H9 (cell line): ENCODE data around the gene AHNAK. TPM values are rescaled to one million over a fixed set of nuclear protein-coding genes. Genes with fewer than 3 reads are reported as not detected.
A peak's percentile ranks its signal among the peaks of the same experiment; 100 is the strongest.

Source experiments
- DNase-seq: peaks from one replicate; pipeline ENCODE4 v3.0.0-alpha.2; 2017
- H2AFZ ChIP-seq: one replicate; pipeline ENCODE4 v1.6.1; 2013; ENCODE audit warnings: mild to moderate bottlenecking, low read length, control low read depth, moderate library complexity
- H2AK5ac ChIP-seq: 2 replicates; pipeline ENCODE4 v1.6.1; 2013; ENCODE audit warnings: low read length, control low read depth, mixed read lengths; ENCODE audit not compliant: insufficient read length
- H2BK120ac ChIP-seq: one replicate; pipeline ENCODE4 v1.6.1; 2013; ENCODE audit warnings: low read depth, mild to moderate bottlenecking, low read length, control low read depth, inconsistent platforms; ENCODE audit not compliant: poor library complexity, severe bottlenecking
- H2BK12ac ChIP-seq: 2 replicates; pipeline ENCODE4 v1.6.1; 2013; ENCODE audit warnings: low read length, control low read depth, mixed read lengths, low read depth; ENCODE audit not compliant: insufficient read length
- H2BK15ac ChIP-seq: 2 replicates; pipeline ENCODE4 v1.6.1; 2013; ENCODE audit warnings: low read depth, low read length, control low read depth
- H2BK20ac ChIP-seq: one replicate; pipeline ENCODE4 v1.6.1; 2013; ENCODE audit warnings: low read depth, mild to moderate bottlenecking, low read length, control low read depth, inconsistent platforms; ENCODE audit not compliant: poor library complexity, severe bottlenecking
- H2BK5ac ChIP-seq: 2 replicates; pipeline ENCODE4 v1.6.1; 2013; ENCODE audit warnings: low read length, control low read depth, mixed read lengths; ENCODE audit not compliant: insufficient read length
- H3K14ac ChIP-seq: 2 replicates; pipeline ENCODE4 v1.6.1; 2013; ENCODE audit warnings: low read length, control low read depth; ENCODE audit not compliant: insufficient read depth
- H3K18ac ChIP-seq: 2 replicates; pipeline ENCODE4 v1.6.1; 2013; ENCODE audit warnings: low read depth, mild to moderate bottlenecking, mixed read lengths, low read length, control low read depth; ENCODE audit not compliant: insufficient read length
- H3K23ac ChIP-seq: 2 replicates; pipeline ENCODE4 v1.6.1; 2013; ENCODE audit warnings: low read length, control low read depth, mixed read lengths, low read depth; ENCODE audit not compliant: insufficient read length
- H3K23me2 ChIP-seq: 2 replicates; pipeline ENCODE4 v1.6.1; 2013; ENCODE audit warnings: low read depth, mild to moderate bottlenecking, mixed read lengths, low read length, control low read depth; ENCODE audit not compliant: insufficient read length, poor library complexity, severe bottlenecking
- H3K27ac ChIP-seq: 2 replicates; pipeline ENCODE4 v1.5.1; 2013; ENCODE audit warnings: low read length, control low read depth, mixed read lengths, low read depth; ENCODE audit not compliant: insufficient read length
- H3K27me3 ChIP-seq: 2 replicates; pipeline ENCODE4 v1.6.1; 2013; ENCODE audit warnings: low read length, control low read depth, inconsistent platforms; ENCODE audit not compliant: insufficient read depth
- H3K4ac ChIP-seq: 2 replicates; pipeline ENCODE4 v1.6.1; 2013; ENCODE audit warnings: low read depth, mild to moderate bottlenecking, control low read depth, inconsistent platforms, low read length, moderate library complexity
- H3K4me1 ChIP-seq: 2 replicates; pipeline ENCODE4 v1.6.1; 2013; ENCODE audit warnings: low read length, control low read depth, inconsistent platforms; ENCODE audit not compliant: insufficient read depth
- H3K4me2 ChIP-seq: 2 replicates; pipeline ENCODE4 v1.6.1; 2013; ENCODE audit warnings: low read length, control low read depth, mixed read lengths; ENCODE audit not compliant: insufficient read length, insufficient read depth
- H3K56ac ChIP-seq: 2 replicates; pipeline ENCODE4 v1.6.1; 2013; ENCODE audit warnings: low read depth, mild to moderate bottlenecking, mixed read lengths, low read length, control low read depth; ENCODE audit not compliant: insufficient read length
- H3K79me1 ChIP-seq: 2 replicates; pipeline ENCODE4 v1.6.1; 2013; ENCODE audit warnings: low read depth, mild to moderate bottlenecking, moderate library complexity, low read length, control low read depth, inconsistent platforms; ENCODE audit not compliant: insufficient read depth, poor library complexity, severe bottlenecking
- H3K79me2 ChIP-seq: 2 replicates; pipeline ENCODE4 v1.6.1; 2013; ENCODE audit warnings: low read length, control low read depth, inconsistent platforms; ENCODE audit not compliant: insufficient read depth
- H3K9ac ChIP-seq: 2 replicates; pipeline ENCODE4 v1.6.1; 2013; ENCODE audit warnings: low read length, control low read depth, mixed read lengths; ENCODE audit not compliant: insufficient read length; ENCODE audit errors: extremely low read depth
- H3K9me3 ChIP-seq: one replicate; pipeline ENCODE4 v1.6.1; 2013; ENCODE audit warnings: low read depth, low read length, inconsistent platforms; ENCODE audit not compliant: control insufficient read depth
- H3T11ph ChIP-seq: one replicate; pipeline ENCODE4 v1.6.1; 2013; ENCODE audit warnings: mild to moderate bottlenecking, low read length, control low read depth, inconsistent platforms
- H4K20me1 ChIP-seq: one replicate; pipeline ENCODE4 v1.6.1; 2013; ENCODE audit not compliant: control insufficient read depth, insufficient read length, insufficient read depth
- H4K5ac ChIP-seq: 2 replicates; pipeline ENCODE4 v1.6.1; 2013; ENCODE audit warnings: low read depth, mild to moderate bottlenecking, mixed read lengths, low read length, control low read depth; ENCODE audit not compliant: insufficient read length
- H4K8ac ChIP-seq: replicated peaks from 2 replicates; pipeline ENCODE4 v1.6.1; 2013; ENCODE audit warnings: low read length, control low read depth, mixed read lengths, low read depth; ENCODE audit not compliant: insufficient read length
- H4K91ac ChIP-seq: 2 replicates; pipeline ENCODE4 v1.6.1; 2013; ENCODE audit warnings: low read depth, mild to moderate bottlenecking, moderate library complexity, mixed read lengths, low read length, control low read depth; ENCODE audit not compliant: insufficient read length
- H3K27ac Mint-ChIP-seq, 3 experiments: 2 replicates in 2 of 3; 3 replicates in 1 of 3; pipeline ENCODE4 v1.8.0; 2020 to 2021; ENCODE audit warnings: mixed read lengths in 3 of 3, mild to moderate bottlenecking in 1 of 3, moderate library complexity in 1 of 3
- H3K27me3 Mint-ChIP-seq: 2 replicates; pipeline ENCODE4 v1.8.0; 2021; ENCODE audit warnings: low read depth, mild to moderate bottlenecking, moderate library complexity, mixed read lengths
- H3K36me3 Mint-ChIP-seq, 3 experiments: 2 replicates in 2 of 3; 3 replicates in 1 of 3; pipeline ENCODE4 v1.8.0; 2020 to 2021; ENCODE audit warnings: low read depth in 3 of 3, mixed read lengths in 3 of 3; ENCODE audit not compliant: insufficient read depth in 1 of 3
- H3K4me1 Mint-ChIP-seq, 2 experiments: 2 replicates each; pipeline ENCODE4 v1.8.0; 2020; ENCODE audit warnings: mixed read lengths in 2 of 2
- H3K4me3 Mint-ChIP-seq, 2 experiments: 2 replicates in 1 of 2; 3 replicates in 1 of 2; pipeline ENCODE4 v1.8.0; 2020 to 2021; ENCODE audit warnings: mild to moderate bottlenecking in 2 of 2, mixed read lengths in 2 of 2, moderate library complexity in 1 of 2
- H3K9me3 Mint-ChIP-seq, 2 experiments: 2 replicates in 1 of 2; 3 replicates in 1 of 2; pipeline ENCODE4 v1.8.0; 2020; ENCODE audit warnings: mild to moderate bottlenecking in 2 of 2, mixed read lengths in 2 of 2, moderate library complexity in 1 of 2
- WGBS: extraction: QIAGEN DNeasy Blood & Tissue Kit; methylation state at CpG from one replicate; pipeline ENCODE4 v1.1.7; 2013; ENCODE audit warnings: missing lambda C conversion rate, low lambda C conversion rate, mixed read lengths; ENCODE audit not compliant: insufficient read length; ENCODE audit errors: extremely low coverage; 5-methylcytosine and 5-hydroxymethylcytosine counted together
- total RNA-seq: library from RNA; stranded (reverse); gene quantifications from 2 replicates; pipeline ENCODE4 v1.2.1, GENCODE V29; 2021
- TF ChIP-seq, protein P1 (sequence below): fragments of 200-600 bp; sonication (generic); conservative IDR thresholded peaks from 3 replicates; pipeline ENCODE4 v1.8.0; 2021; ENCODE audit warnings: antibody characterized with exemption, mild to moderate bottlenecking

Gene AHNAK
- total RNA-seq, 1 experiment from 2014 or later = 15.2 TPM

DNA sequence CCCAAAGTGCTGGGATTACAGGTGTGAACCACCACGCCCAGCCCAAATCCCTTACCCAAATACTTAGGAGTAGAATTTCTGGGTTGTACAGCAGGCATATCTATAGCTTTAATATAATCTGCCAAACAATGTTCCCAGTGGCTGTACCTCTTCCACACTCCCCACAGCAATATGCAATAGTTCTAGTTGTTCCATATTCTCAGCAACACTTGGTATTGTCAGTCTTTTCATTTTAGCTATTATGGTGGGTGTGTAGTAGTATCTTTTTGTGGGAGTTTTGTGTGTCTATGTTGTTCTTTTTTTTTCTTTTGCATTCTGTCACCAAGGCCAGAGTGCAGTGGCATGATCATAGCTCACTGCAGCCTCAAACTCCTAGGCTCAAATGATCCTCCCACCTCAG lies 109.0 kb downstream of the AHNAK start:
- no peak overlapping the region for H3K14ac ChIP-seq
- H3K23ac ChIP-seq = no peak overlapping the region
- no peaks in the 10 kb centered on the region for H3K36me3 Mint-ChIP-seq
- no peaks in the 10 kb centered on the region for H3K9me3 Mint-ChIP-seq
- H2BK120ac ChIP-seq = no peak overlapping the region
- no peaks in the 10 kb centered on the region for H3K79me1 ChIP-seq
- no peaks in the 10 kb centered on the region for H3K79me2 ChIP-seq
- peaks cover 16 to 17% of the 10 kb centered on the region in 2 experiments for H3K4me1 Mint-ChIP-seq
- no peak overlapping the region for H3K4me2 ChIP-seq
- H2BK15ac ChIP-seq = no peak overlapping the region
- no peaks in the 10 kb centered on the region for H3K27me3 ChIP-seq
- no peaks in the 10 kb centered on the region for H3K4me1 ChIP-seq
- H3K4ac ChIP-seq = no peak overlapping the region
- no peaks in the 10 kb centered on the region for H3K9me3 ChIP-seq
- no peak overlapping the region for H2BK20ac ChIP-seq
- H3T11ph ChIP-seq = no peak overlapping the region
- no peak overlapping the region for H3K18ac ChIP-seq
- TF ChIP-seq, protein P1, sequence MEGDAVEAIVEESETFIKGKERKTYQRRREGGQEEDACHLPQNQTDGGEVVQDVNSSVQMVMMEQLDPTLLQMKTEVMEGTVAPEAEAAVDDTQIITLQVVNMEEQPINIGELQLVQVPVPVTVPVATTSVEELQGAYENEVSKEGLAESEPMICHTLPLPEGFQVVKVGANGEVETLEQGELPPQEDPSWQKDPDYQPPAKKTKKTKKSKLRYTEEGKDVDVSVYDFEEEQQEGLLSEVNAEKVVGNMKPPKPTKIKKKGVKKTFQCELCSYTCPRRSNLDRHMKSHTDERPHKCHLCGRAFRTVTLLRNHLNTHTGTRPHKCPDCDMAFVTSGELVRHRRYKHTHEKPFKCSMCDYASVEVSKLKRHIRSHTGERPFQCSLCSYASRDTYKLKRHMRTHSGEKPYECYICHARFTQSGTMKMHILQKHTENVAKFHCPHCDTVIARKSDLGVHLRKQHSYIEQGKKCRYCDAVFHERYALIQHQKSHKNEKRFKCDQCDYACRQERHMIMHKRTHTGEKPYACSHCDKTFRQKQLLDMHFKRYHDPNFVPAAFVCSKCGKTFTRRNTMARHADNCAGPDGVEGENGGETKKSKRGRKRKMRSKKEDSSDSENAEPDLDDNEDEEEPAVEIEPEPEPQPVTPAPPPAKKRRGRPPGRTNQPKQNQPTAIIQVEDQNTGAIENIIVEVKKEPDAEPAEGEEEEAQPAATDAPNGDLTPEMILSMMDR = no peak
- no peak overlapping the region for H2BK12ac ChIP-seq
- no peaks in the 10 kb centered on the region for H3K23me2 ChIP-seq
- H3K27me3 Mint-ChIP-seq = peaks cover 8% of the 10 kb centered on the region
- DNase-seq = no peak
- no peak overlapping the region for H4K5ac ChIP-seq
- no peak overlapping the region for H2AK5ac ChIP-seq
- no peak overlapping the region for H4K8ac ChIP-seq
- H3K27ac ChIP-seq = no peak overlapping the region
- WGBS = no CpG with 5 or more reads among the region's 1 CpG
- H4K91ac ChIP-seq = no peak overlapping the region
- H3K56ac ChIP-seq = no peak overlapping the region
- H4K20me1 ChIP-seq = no peaks in the 10 kb centered on the region
- H3K9ac ChIP-seq = no peak overlapping the region
- no peak overlapping the region for H2BK5ac ChIP-seq
- H2AFZ ChIP-seq = no peak overlapping the region
- H3K27ac Mint-ChIP-seq = peak overlapping the region in 1 of 3 experiments; percentile 13; a peak in 1 of 7 replicates
- H3K4me3 Mint-ChIP-seq = no peak overlapping the region
